Measurements from ENCODE around the gene MED16. TPM values are rescaled to one million over a fixed set of nuclear protein-coding genes. Genes with fewer than 3 reads are reported as not detected.
A peak's percentile ranks its signal among the peaks of the same experiment; 100 is the strongest.

MED16 gene
- total RNA-seq, 1 experiment from 2014 or later = 83.1 TPM

GRCh38 chr19:940591-941291 lies 47.8 kb upstream of the MED16 start:
- H4K91ac ChIP-seq (ENCODE audit: insufficient read length, low read depth, low read length) = no peak overlapping the region
- no peak overlapping the region; the same call in 1 of the 2 replicates for H3K14ac ChIP-seq (ENCODE audit: insufficient read depth, low read length)
- Mint-ChIP-seq H3K4me1 (0 out of 4 replicates have a peak, but pooled peaks cover 0 to 3% of the 10 kb centered on the region in 2 experiments), H3K4me3 (no peak overlapping the region; a peak in 1 of 5 replicates), H3K27me3 (ENCODE audit: low read depth) (no peaks in the 10 kb centered on the region; the same call in 1 of the 2 replicates), H3K36me3 (ENCODE audit: insufficient read depth in 1 of 3, low read depth in 3 of 3) (peaks cover 19 to 47% (median 46%) of the 10 kb centered on the region in 3 experiments; a peak in 6 of 7 replicates), H3K27ac (peak overlapping the region in 2 of 3 experiments; percentile 84 to 85; a peak in 2 of 7 replicates), H3K9me3 (no peaks in the 10 kb centered on the region)
- H4K5ac ChIP-seq (ENCODE audit: insufficient read length, low read depth, low read length) = no peak overlapping the region
- no peak overlapping the region for H2BK5ac ChIP-seq (ENCODE audit: insufficient read length, low read length)
- H3K9me3 ChIP-seq (ENCODE audit: control insufficient read depth, low read depth, low read length) = no peaks in the 10 kb centered on the region
- H3K18ac ChIP-seq (ENCODE audit: insufficient read length, low read depth, low read length) = no peak overlapping the region
- no peak overlapping the region for H2BK12ac ChIP-seq (ENCODE audit: insufficient read length, low read depth, low read length)
- no peak overlapping the region for H4K8ac ChIP-seq (replicated peaks; ENCODE audit: insufficient read length, low read depth, low read length)
- no peak overlapping the region for H2BK15ac ChIP-seq (ENCODE audit: low read depth, low read length)
- no peak overlapping the region for H3K23ac ChIP-seq (ENCODE audit: insufficient read length, low read depth, low read length)
- no peak overlapping the region for H3K9ac ChIP-seq (ENCODE audit: extremely low read depth, insufficient read length, low read length)
- H3K4me1 ChIP-seq (ENCODE audit: insufficient read depth, low read length) = no peaks in the 10 kb centered on the region
- no peak overlapping the region for H2BK20ac ChIP-seq (ENCODE audit: low read depth, low read length, poor library complexity, severe bottlenecking)
- no peak overlapping the region for H2AFZ ChIP-seq (ENCODE audit: low read length)
- H3K27me3 ChIP-seq (ENCODE audit: insufficient read depth, low read length) = no peaks in the 10 kb centered on the region
- WGBS (ENCODE audit: extremely low coverage, insufficient read length, low lambda C conversion rate) = no CpG with 5 or more reads among the region's 64 CpGs
- H3K27ac ChIP-seq (ENCODE audit: insufficient read length, low read depth, low read length) = no peak overlapping the region
- H3K79me2 ChIP-seq (ENCODE audit: insufficient read depth, low read length) = peaks cover 10% of the 10 kb centered on the region; the same call in 1 of the 2 replicates
- H3K56ac ChIP-seq (ENCODE audit: insufficient read length, low read depth, low read length) = no peak overlapping the region
- no peak overlapping the region for H3K4me2 ChIP-seq (ENCODE audit: insufficient read depth, insufficient read length, low read length)
- H3T11ph ChIP-seq (ENCODE audit: low read length) = no peak overlapping the region
- no peak overlapping the region for H3K4ac ChIP-seq (ENCODE audit: low read depth, low read length)
- no peak overlapping the region for H2AK5ac ChIP-seq (ENCODE audit: insufficient read length, low read length)
- no peaks in the 10 kb centered on the region for H3K23me2 ChIP-seq (ENCODE audit: insufficient read length, low read depth, low read length, poor library complexity, severe bottlenecking)
- H2BK120ac ChIP-seq (ENCODE audit: low read depth, low read length, poor library complexity, severe bottlenecking) = no peak overlapping the region
- no peak for DNase-seq
- H3K79me1 ChIP-seq (ENCODE audit: insufficient read depth, low read depth, low read length, poor library complexity, severe bottlenecking) = no peaks in the 10 kb centered on the region
- no peak for TF ChIP-seq CTCF (conservative IDR thresholded peaks at IDR 0.05)
- peaks cover 8% of the 10 kb centered on the region for H4K20me1 ChIP-seq (ENCODE audit: control insufficient read depth, insufficient read depth, insufficient read length)

Measured in H9 (cell line).